GM18517 (cell line): ENCODE data around the gene RABGAP1.
A peak's percentile ranks its signal among the peaks of the same experiment; 100 is the strongest.
"Not testable (repeated sequence)": the region's sequence is repeated elsewhere in the genome, so short reads cannot be mapped to it uniquely, and the experiment has no call there.

Source experiments
- ATAC-seq: cut with Tn5 transposase; IDR thresholded peaks from one replicate; pipeline ENCODE4 v1.9.1; 2021; ENCODE audit warnings: mild to moderate bottlenecking, moderate library complexity; ENCODE audit not compliant: unreplicated experiment

The RABGAP1 gene

DNA sequence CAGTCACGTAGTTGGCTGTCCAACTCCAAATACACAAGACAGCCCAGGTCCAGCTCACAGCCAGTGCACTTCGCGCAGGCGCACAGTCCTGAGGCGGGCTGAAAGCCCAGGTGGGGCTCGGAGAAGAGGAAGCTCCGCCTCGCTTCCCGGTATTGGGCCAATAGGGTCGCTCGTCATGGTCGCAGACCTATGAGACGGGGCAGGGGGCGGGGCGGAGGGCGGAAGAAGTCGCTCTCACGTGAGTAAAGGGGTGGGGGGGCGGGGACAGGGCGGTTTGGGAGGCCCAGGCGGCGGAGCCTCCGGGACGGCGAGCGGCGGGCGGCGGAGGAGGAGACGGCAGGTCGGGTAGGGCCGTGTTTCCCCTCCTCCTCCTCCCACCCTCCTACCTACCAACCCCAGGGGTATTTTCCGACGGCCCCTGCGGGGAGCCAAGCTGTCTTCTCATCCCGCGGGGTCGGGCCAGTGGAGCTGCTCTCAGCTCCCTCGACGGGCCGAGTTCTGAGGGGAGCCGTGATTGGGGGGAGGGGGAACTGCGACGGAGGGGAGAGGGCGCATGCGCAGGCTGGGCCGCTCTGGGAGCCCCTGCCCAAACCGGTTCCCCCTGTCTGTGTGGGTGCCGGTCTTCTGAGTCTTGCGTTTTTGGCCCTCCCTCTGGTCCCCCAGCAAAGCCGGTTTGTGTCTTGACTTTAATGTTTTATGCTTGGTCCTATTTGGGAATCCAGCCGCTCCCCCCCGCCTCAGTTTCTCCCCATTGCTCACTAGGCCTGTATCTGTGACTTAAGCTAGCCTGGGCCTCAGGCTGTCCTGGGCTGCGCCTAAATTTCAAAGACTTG lies at the start of gene RABGAP1:
Gene RABGAP1, plus strand, starts transcription at position 272 of the 833 bp plus-strand sequence. CDS start 16,040 bp downstream, outside the sequence.
- ATAC-seq = peak; percentile 94

DNA sequence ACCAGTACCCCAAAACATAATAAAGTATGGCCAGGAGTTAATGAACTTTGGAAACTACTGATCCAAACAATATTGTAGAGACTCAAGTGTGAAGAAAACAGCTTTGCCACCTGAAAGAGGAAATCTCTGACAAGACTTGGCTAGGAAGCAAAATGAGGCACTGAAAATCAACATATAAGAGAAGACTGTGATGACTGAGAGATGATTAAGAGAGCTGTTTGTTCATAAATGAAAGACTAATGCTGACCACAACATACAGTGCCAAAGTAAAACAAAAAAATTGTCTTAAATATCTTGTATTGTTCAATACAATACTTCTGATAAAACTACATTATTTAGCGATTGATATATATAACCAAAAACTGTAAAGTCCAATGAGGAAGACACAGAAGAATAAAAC lies 42.9 kb upstream of the RABGAP1 start:
- ATAC-seq = no peak

DNA sequence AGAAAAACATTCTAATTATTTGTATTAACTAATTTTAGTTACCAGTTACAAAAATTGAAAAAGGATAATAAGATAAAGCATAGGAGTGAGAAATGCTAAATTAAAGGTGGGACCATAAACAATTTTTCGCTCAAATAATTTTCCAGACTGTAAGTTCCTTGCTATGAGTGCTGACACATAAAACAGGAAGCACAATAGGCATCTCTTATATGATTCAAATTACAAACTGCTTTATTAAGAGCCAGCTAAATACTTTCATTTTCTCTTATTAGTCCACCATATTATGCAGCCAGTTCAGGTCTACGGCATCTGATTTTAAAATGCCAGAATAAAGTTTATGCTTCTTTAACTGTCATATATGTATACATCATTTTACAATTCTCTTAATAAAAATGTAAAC lies 40.0 kb upstream of the RABGAP1 start:
- no peak for ATAC-seq

DNA sequence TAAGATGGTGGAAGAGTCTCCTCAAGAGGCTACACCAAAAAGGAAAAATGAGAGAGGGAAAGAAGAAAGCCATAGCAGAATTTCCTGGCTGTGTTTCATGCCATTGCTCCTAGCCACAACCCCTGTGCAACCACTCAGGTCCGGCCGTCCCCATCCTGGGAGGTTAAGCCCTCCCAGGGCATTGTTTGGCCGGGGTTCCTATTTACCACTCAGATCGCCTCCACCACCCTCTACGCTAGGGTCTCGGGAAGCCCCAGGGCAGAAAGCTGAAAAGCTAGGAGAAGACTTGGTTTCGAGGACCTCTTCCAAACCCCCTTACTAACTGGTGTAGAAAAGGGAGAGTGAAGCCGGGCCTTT lies 36.4 kb upstream of the RABGAP1 start:
- ATAC-seq = peak; percentile 25

DNA sequence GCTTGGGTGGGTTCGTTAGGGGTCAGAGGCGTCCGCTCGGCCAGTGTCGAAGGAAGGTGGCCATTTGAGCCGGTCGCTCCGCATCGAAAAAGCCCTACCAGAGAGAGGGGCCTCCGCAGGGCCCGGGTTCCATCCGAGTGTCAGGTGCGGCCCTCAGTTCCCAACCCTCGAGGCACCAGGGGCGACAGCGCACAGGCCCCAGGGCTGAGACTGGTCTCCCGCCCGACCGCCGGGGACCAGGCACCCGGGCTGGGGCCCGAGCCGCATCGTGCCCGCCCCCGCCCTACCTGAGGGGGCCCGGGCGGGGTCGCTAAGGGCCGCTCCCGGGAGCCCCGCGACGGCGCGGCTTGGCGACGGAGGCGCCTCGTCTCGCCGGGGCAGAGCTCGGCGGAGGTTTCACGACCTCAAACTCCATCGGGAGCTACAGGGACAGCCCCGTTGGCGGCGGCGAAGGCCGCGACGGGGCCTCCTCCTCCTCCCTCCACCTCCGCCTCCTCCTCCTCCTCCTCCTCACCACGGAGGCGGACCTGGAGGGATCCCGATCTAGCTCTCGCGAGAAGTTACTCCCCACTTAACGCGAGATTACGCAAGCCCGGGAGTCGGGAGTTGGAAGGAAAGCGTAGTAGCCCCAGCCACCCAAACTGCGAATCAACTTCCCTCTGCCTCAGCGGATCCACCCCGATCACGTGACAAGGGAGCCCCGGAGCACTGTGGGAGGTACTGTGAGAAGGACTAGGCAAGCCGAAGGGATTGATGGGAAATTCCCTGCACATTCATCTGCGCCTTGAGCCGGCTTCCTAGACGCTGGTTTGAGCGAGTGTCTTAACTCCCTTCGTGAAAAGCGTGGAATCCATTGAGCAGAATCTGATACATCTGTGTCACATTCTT lies 35.8 kb upstream of the RABGAP1 start, which contains the start of gene RC3H2:
Gene RC3H2, minus strand, starts transcription at position 537 of the 888 bp plus-strand sequence. CDS start 7,850 bp downstream, outside the sequence.
- peak; percentile 83 for ATAC-seq

DNA sequence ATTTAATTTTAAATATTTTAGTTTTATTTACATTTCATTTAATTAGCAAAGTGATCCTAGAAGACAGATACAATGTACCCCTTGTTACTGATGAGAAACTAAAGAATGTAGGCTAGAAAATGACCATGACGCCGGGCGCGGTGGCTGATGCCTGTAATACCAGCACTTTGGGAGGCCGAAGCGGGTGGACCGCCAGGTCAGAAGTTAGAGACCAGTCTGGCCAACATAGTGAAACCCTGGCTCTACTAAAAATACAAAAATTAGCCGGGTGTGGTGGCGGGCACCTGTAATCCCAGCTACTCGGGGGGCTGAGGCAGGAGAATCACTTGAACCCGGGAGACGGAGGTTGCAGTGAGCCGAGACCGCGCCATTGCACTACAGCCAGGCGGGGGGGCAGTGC lies 34.7 kb upstream of the RABGAP1 start:
- ATAC-seq = not testable (repeated sequence)

DNA sequence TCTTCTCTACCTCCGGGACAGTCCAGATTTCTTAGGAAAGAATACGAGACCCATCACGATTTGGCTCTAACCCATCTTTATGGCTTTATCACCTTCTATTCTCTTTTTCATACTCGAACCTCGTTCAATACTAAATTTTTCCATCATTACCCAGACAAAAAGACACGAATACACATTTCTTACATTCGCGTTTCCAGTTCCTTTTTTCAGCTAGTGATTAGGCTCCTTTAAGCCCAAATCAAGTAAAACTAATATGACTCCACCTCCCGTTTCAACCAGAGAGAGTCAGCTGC lies 28.2 kb upstream of the RABGAP1 start:
- ATAC-seq = no peak

DNA sequence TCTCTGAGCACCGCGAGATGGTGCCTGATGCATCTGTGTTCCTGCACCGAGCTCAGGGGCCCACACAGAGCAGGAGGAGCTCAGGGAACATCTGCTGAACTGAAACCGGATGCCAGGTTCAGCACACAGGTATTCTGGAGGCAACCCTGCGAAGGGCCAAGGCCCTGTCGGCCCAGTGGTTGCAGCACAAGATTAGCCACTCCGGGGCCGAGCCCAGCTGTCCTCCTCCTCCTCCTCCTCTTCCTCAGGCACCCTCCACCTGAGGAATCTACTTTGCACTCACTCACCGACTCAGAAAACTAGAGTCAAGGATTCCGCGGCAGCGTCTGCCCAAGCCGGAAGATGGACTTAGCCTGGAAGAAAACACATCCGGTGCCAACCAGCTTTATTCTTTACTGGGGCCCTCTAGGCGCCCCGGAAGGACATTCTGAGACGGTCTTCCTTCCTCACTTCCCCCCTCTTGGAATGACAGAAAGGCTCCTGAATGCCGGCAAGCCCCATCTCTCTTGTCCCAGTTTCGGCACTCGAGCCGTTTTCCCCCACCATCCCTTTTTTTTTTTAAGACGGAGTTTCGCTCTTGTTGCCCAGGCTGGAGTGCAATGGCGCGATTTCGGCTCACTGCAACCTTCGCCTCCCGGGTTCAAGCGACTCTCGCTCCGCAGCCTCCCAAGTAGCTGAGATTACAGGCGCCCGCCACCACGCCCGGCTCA lies 27.7 kb upstream of the RABGAP1 start, which contains the start of gene ZBTB6:
Gene ZBTB6, minus strand, starts transcription at position 360 of the 710 bp plus-strand sequence. CDS start 1,251 bp downstream, outside the sequence.
- peak; percentile 96 for ATAC-seq

DNA sequence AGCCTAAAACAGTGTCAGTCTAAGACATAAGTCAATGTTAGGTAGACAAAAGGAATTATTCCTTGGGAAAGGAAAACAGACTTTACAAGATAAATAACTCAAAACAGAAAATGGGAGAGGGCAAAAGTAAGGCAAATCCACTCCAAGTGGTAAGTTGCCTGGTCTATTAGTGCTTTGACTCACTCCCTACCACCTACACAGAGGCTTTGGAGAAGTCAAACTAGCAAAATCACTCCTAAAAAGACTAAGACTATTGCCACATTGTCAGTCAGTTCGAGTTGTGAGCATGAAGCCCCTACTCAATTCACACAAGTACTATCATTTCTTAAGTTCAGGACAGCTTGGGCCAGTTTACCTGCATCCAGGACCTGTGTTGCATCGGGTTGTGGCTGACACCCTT lies 22.5 kb upstream of the RABGAP1 start:
- ATAC-seq = no peak

DNA sequence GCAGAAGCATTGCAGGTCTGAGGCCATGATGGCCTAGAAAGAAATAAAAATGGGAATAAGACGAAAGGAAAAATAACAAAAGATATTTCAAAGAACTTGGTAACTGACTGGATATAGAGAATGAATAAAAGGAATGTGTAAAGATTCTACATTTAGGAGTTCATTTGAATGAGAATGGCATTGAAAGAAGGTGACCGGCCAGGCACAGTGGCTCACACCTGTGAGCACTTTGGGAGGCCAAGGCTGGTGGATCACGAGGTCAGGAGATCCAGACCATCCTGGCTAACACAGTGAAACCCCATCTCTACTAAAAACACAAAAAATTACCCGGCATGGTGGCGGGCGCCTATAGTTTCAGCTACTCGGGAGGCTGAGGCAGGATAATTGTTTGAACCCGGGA lies 18.1 kb upstream of the RABGAP1 start:
- ATAC-seq = no peak

DNA sequence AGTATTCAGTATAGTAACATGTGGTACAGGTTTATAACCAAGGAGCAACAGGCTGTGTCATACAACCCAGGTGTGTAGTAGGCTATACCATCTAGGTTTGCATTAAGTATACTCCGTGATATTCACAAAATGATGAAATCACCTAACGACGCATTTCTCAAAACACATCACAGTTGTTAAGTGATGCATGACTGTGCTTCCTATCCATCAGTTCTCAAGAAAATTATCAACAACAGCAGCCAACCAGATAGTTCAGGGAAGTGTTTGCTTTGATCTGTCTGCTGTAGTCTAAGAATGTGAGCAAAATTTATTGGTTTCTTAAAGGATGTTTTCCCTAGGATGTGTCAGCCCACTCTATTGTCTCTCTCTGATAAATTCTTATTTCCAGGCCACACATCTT lies 16.9 kb upstream of the RABGAP1 start:
- ATAC-seq = no peak

DNA sequence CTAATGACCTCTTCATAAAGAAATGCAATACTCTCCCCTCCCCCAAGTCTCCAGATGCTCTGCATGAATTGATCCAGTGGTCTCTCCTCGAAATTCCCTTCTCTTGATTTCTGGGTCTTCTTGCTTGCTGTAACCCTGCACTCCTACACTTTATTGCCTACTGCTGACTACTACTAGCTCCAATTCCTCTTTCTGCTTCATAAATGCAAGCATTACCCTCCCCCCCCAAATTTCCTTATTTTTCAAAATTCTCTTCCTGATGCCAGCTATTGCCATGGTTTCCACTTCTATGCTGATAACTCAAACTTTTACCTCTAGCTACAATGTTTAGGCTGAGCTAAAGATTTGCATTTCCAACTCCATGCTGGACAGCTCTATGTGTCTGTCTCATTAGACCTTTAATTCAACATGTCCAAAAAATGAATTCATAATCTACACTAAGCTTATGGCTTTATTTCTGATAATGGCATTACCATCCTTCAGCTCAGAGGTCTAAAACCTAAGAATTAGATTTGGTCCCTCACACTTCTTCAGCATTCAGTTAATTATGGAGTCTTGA lies 10.9 kb upstream of the RABGAP1 start:
- ATAC-seq = no peak

DNA sequence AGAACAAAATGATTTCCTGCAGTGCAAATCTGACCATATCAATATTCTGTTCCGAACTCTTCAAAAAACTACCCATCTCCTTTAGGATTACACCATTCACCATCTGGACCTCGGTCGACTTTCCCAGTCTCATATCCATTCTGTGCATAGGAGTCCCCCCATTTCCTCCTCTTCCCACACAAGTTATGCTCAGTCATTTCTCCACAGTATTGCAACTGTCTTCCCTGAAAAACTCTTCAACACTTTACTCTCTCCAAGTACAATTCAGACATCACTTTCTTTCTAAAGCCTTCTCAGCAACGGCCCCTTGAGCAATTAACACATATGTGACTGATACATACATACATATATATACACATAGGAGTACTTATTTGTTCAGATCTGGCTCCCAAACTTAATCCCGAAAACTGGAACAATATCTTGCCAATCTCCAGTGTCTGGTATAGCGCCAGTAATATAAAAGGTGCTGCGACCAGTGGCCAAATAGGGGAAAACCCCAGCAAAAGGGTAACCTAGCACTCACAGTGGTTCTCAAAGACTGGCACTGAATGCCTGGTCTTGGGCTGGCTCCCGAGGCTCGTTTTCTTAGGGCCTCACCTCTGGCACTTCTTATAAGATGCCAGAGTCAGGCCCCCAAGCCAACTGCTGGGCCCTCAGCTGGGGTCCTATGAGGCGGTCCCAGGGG lies 10.1 kb upstream of the RABGAP1 start:
- ATAC-seq = no peak

DNA sequence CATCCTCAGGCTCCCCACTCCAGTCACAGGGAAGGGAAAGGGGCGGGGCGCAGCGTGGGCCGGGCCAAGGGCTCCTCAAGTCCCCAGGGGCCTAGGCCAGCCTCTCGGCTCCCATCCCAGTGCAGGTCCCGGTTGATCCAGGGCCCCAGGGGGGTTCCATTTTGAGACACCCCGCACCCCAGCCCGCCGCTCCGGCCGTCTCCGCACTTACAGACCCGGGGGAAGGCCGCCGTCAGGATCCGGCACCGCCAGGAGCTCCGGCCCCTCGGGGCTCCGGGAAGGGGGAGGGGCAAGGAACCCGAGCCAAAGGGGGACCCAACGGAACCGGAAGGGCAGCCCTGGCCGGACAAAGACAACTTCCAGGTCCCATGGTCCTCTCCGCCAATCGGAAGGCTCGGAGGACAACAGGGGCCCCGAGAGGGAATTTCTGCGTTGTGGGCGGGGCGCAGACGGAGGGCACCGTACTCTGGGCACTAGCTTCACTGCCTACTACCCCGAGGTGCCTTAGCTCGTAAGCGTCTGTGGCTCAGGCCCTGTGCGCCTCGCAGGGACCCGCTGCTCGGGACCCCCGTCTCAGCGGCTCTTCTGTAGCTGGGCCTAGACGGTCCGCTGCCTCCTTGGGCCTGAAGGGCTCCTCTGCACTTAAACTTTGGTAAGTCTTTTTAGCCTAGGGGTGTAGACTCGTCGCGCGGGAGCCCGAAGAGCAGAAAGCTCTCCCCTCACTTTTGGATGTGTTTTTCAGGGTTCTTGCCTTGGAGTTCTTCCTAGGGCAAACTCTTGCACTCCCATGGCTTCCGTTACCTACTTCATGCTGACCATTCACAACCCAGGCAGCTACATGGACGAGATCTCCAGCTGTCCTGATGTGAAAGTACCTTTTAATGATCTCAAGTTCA lies 9.3 kb upstream of the RABGAP1 start, which contains the start of gene ZBTB26:
Gene ZBTB26, minus strand, starts transcription at position 287 of the 896 bp plus-strand sequence. CDS start 11,578 bp downstream, outside the sequence.
- peak; percentile 90 for ATAC-seq

DNA sequence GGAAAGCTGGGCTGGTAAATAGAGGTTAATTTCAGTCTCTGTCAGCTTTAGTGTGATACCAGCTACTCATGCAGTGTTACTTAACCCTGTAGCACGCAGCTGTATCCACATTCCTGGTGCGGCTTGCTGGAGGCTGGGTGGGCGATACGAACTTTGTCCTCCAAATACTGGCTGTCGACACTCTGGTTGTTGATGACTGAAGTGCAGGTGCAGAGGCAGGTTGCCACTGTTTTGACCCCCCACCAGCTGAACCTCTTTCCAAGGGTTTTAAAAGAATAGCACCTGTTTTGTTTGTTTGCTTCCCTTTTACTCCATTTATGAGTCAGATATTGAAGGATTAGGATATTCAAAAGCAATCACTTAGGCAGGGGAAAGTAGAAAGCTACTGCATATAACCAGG lies 4.4 kb upstream of the RABGAP1 start:
- no peak for ATAC-seq

DNA sequence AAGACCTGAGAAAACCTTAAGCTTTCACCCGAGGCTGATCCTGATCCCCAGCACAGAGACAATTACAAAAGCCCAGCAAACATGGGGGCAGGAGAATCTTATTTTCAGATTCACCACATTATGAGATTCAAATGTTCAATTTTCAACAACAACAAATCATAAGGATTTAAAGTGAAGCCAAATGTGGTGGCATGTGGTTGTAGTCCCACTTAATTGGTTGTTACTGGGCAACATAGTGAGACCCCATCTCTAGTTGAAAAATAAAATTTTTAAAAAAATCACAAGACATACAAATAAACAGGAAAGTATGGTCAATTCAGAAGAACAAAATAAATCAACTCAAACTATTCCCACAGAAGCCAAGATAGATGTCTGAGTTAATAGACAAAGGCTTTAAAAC lies 3.9 kb upstream of the RABGAP1 start:
- ATAC-seq = no peak

DNA sequence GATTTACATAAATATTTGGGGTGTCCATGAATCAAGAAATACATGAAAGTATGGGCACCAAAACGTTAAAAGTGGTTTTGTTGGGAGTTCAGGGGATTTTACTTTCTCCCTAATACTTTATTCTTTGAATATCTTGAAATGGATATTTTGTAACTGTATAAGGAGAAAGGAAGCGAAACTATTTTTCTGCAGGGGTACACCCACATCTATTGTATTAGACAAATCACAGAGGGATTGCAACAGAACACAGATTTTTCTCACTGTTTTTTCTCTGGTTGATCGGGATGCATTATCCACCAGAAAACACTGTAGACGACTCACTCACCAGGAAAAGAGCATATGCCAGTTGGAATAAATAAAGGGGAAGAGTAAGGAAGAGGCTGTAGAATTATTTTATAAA lies 1.2 kb upstream of the RABGAP1 start:
- ATAC-seq = no peak

DNA sequence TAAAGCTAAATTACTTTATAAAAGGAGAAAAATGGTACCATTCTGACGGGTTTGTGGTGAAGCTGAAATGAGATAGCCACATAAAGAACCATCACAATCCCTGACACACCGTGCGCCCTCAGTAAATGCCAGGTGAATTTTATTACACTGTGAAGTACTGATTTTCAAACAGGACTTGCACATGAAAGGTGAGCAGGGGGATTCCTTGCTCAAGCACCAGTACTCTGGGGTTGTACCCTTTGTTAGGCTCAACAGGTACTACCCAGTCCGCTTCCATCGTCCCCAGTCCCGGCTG lies 419 bp upstream of the RABGAP1 start:
- no peak for ATAC-seq

DNA sequence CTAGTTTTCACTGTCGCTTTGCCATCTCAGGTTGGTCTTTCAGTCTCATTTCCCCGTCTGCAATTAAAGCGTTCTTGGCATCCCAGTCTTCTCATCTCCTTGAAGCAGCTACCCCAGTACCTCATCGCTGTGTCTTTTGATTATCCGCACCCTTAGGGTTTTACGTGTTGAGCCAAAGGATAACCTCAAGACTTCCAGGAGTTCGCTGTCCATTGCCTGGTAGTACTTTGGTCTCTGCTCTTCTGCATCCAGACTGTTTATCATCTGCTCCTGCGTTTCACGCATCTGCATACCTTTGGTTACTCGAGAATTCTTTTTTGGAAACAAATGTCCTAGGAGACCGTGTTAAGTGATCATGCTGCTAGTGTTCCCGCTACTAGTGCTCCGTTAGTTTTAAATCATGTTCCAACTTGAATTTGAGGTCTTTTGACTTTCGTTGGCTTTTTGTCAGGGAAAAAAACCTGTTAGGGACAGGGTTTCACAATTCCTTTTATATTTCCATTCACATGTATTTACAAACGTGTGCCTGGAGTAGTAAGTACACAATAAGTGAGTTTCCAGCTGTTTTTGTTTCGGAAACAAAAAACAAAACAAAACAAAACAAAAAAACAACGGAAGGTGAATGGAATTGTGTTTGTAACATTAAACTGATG lies 888 bp downstream of the RABGAP1 start:
- ATAC-seq = no peak
